SK-N-SH (cell line): ENCODE data around the gene TYW1. TPM values are rescaled to one million over a fixed set of nuclear protein-coding genes. Genes with fewer than 3 reads are reported as not detected.
"Not testable (repeated sequence)": the region's sequence is repeated elsewhere in the genome, so short reads cannot be mapped to it uniquely, and the experiment has no call there.

Experiments used
- CTCF ChIA-PET: fragments of 300-600, 350-600 bp; formaldehyde crosslinking; extraction: SDS; loops from one replicate; lab custom pipeline; 2021; lab: Yijun Ruan, JAX
- POLR2A ChIA-PET: fragments of 350-600 bp; sonication (Branson Sonifier 250); formaldehyde crosslinking; extraction: SDS; loops from one replicate; lab custom pipeline; 2020; ENCODE audit warnings: antibody characterized with exemption, inconsistent platforms; lab: Yijun Ruan, JAX
- DNase-seq: peaks from one replicate; pipeline ENCODE4 v3.0.0; 2012
- H2AFZ ChIP-seq: fragments of 200-600 bp; sonication (generic); 2 replicates; pipeline ENCODE4 v1.8.1; 2016; ENCODE audit warnings: antibody characterized with exemption, mild to moderate bottlenecking, low read depth
- H3F3A ChIP-seq: fragments of 200-600 bp; sonication (generic); replicated peaks from 2 replicates; pipeline ENCODE3; 2016; ENCODE audit warnings: antibody characterized with exemption, mild to moderate bottlenecking; ENCODE audit not compliant: insufficient read depth
- H3K27ac ChIP-seq, 2 experiments: fragments of 200-500 bp in 1 of 2; fragments of 200-600 bp in 1 of 2; sonication (Bioruptor generic) in 1 of 2; sonication (generic), shearing (Covaris generic) in 1 of 2; 2 replicates each; pipeline versions ENCODE4 v1.5.1 to v1.6.1; 2014 to 2016; ENCODE audit warnings: low read depth in 2 of 2, inconsistent platforms in 1 of 2, low read length in 1 of 2, mild to moderate bottlenecking in 1 of 2, mixed read lengths in 1 of 2
- H3K27me3 ChIP-seq: fragments of 200-600 bp; sonication (generic), shearing (Covaris generic); 2 replicates; pipeline ENCODE4 v1.6.1; 2016; ENCODE audit warnings: mixed run types; ENCODE audit not compliant: insufficient read depth
- H3K36me3 ChIP-seq, 2 experiments: fragments of 200-500 bp in 1 of 2; fragments of 200-600 bp in 1 of 2; sonication (Bioruptor generic) in 1 of 2; sonication (generic) in 1 of 2; replicated peaks in 1 of 2; 2 replicates each; pipeline versions ENCODE3 to v1.5.1; 2014 to 2016; ENCODE audit warnings: low read length in 1 of 2, mild to moderate bottlenecking in 1 of 2; ENCODE audit not compliant: insufficient read depth in 2 of 2, control insufficient read depth in 1 of 2
- H3K4me1 ChIP-seq, 2 experiments: fragments of 200-500 bp in 1 of 2; fragments of 200-600 bp in 1 of 2; sonication (Bioruptor generic) in 1 of 2; sonication (generic), shearing (Covaris generic) in 1 of 2; 2 replicates each; pipeline versions ENCODE4 v1.5.1 to v1.6.1; 2014 to 2016; ENCODE audit warnings: low read depth in 1 of 2, low read length in 1 of 2, mixed run types in 1 of 2; ENCODE audit not compliant: insufficient read depth in 2 of 2, control insufficient read depth in 1 of 2
- H3K4me2 ChIP-seq: fragments of 200-600 bp; sonication (generic), shearing (Covaris generic); 2 replicates; pipeline ENCODE4 v1.6.1; 2017; ENCODE audit warnings: mixed run types
- H3K4me3 ChIP-seq, 2 experiments: fragments of 200-500 bp in 1 of 2; fragments of 200-600 bp in 1 of 2; sonication (Bioruptor generic) in 1 of 2; sonication (generic), shearing (Covaris generic) in 1 of 2; 2 replicates each; pipeline versions ENCODE4 v1.5.1 to v1.8.1; 2014 to 2016; ENCODE audit warnings: low read depth in 2 of 2, inconsistent platforms in 1 of 2, low read length in 1 of 2, mild to moderate bottlenecking in 1 of 2, mixed read lengths in 1 of 2, moderate library complexity in 1 of 2
- H3K79me2 ChIP-seq: fragments of 200-600 bp; sonication (generic); 2 replicates; pipeline ENCODE4 v1.8.1; 2017; ENCODE audit warnings: mild to moderate bottlenecking; ENCODE audit not compliant: insufficient read depth
- H3K9ac ChIP-seq: fragments of 200-600 bp; sonication (generic); 2 replicates; pipeline ENCODE4 v1.6.1; 2017; ENCODE audit warnings: mixed run types
- H3K9me2 ChIP-seq: fragments of 200-600 bp; sonication (generic); 2 replicates; pipeline ENCODE4 v1.6.1; 2017; ENCODE audit warnings: mixed run types
- H3K9me3 ChIP-seq: fragments of 200-600 bp; sonication (generic); 2 replicates; pipeline ENCODE4 v1.6.1; 2017; ENCODE audit warnings: mixed run types, mild to moderate bottlenecking, moderate library complexity
- H4K20me1 ChIP-seq: fragments of 200-600 bp; sonication (generic); 2 replicates; pipeline ENCODE4 v1.6.1; 2017; ENCODE audit warnings: mild to moderate bottlenecking, mixed run types; ENCODE audit not compliant: insufficient read depth
- CHD2 ChIP-seq: fragments of 150-350 bp; IDR thresholded peaks from 2 replicates; pipeline ENCODE4 v1.6.1; 2018; ENCODE audit warnings: low read length; ENCODE audit not compliant: partially characterized antibody
- ELF1 ChIP-seq: IDR thresholded peaks from 2 replicates; pipeline ENCODE4 v1.4.0; 2012
- EP300 ChIP-seq, 2 experiments: IDR thresholded peaks; 2 replicates each; pipeline versions ENCODE4 v1.4.0 to v1.6.1; 2012; ENCODE audit warnings: borderline replicate concordance in 1 of 2, low read depth in 1 of 2, low read length in 1 of 2
- EZH2phosphoT487 ChIP-seq: fragments of 200-600 bp; sonication (generic); IDR thresholded peaks from 2 replicates; pipeline ENCODE4 v1.6.1; 2017; ENCODE audit warnings: low read depth, mixed run types, mild to moderate bottlenecking, antibody characterized with exemption, moderate library complexity, borderline replicate concordance
- FOSL2 ChIP-seq: IDR thresholded peaks from 2 replicates; pipeline ENCODE4 v1.4.0; 2012; ENCODE audit warnings: low read depth, mild to moderate bottlenecking, moderate library complexity, borderline replicate concordance
- GABPA ChIP-seq: IDR thresholded peaks from 2 replicates; pipeline ENCODE4 v1.4.0; 2012; ENCODE audit warnings: low read depth, mild to moderate bottlenecking
- GATA2 ChIP-seq: sonication (generic); formaldehyde crosslinking; IDR thresholded peaks from 2 replicates; pipeline ENCODE4 v1.5.0; 2020; ENCODE audit warnings: mild to moderate bottlenecking, missing genetic modification reagents
- JUND ChIP-seq: IDR thresholded peaks from 2 replicates; pipeline ENCODE4 v1.4.0; 2012
- MAX ChIP-seq: IDR thresholded peaks from 2 replicates; pipeline ENCODE4 v1.4.0; 2012; ENCODE audit warnings: low read depth
- MEF2A ChIP-seq: IDR thresholded peaks from 2 replicates; pipeline ENCODE4 v1.4.0; 2012; ENCODE audit warnings: low read depth, borderline replicate concordance
- MXI1 ChIP-seq: IDR thresholded peaks from 2 replicates; pipeline ENCODE4 v1.6.1; 2012; ENCODE audit warnings: mild to moderate bottlenecking, low read depth, low read length, improper control_type of control experiment
- NRF1 ChIP-seq: IDR thresholded peaks from 2 replicates; pipeline ENCODE4 v1.6.1; 2012; ENCODE audit warnings: low read depth, mild to moderate bottlenecking, low read length
- POLR2AphosphoS5 ChIP-seq: IDR thresholded peaks from 2 replicates; pipeline ENCODE4 v1.6.1; 2012; ENCODE audit warnings: low read depth, low read length
- RAD21 ChIP-seq: IDR thresholded peaks from 2 replicates; pipeline ENCODE4 v1.6.1; 2012; ENCODE audit warnings: mild to moderate bottlenecking, low read length
- RXRA ChIP-seq: IDR thresholded peaks from 2 replicates; pipeline ENCODE4 v1.4.0; 2012; ENCODE audit warnings: low read depth, mild to moderate bottlenecking, borderline replicate concordance
- SMC3 ChIP-seq: IDR thresholded peaks from 2 replicates; pipeline ENCODE4 v1.6.1; 2012; ENCODE audit warnings: low read depth, low read length, improper control_type of control experiment
- TCF12 ChIP-seq: IDR thresholded peaks from 2 replicates; pipeline ENCODE4 v1.4.0; 2012
- USF2 ChIP-seq: fragments of 150-350 bp; IDR thresholded peaks from 2 replicates; pipeline ENCODE4 v1.6.1; 2017; ENCODE audit warnings: antibody characterized with exemption, low read length, low read depth, borderline replicate concordance
- YY1 ChIP-seq: IDR thresholded peaks from 2 replicates; pipeline ENCODE4 v1.4.0; 2012; ENCODE audit warnings: low read depth, mild to moderate bottlenecking
- ZBTB33 ChIP-seq: IDR thresholded peaks from 2 replicates; pipeline ENCODE4 v1.4.0; 2012; ENCODE audit warnings: low read depth, borderline replicate concordance
- WGBS: methylation state at CpG from one replicate; pipeline ENCODE4 v1.1.6; 2017; ENCODE audit warnings: low lambda C conversion rate; 5-methylcytosine and 5-hydroxymethylcytosine counted together
- polyA plus RNA-seq, 3 experiments: library from polyadenylated mRNA; depleted of rRNA; stranded (reverse); fragments of >200 nt; gene quantifications; 2 replicates each; pipeline ENCODE4 v1.2.3, GENCODE V29; 2012

TYW1 gene
- polyA plus RNA-seq, 1 of the 3 experiments (the other 2 are of a cell fraction) = 15.0 TPM

DNA sequence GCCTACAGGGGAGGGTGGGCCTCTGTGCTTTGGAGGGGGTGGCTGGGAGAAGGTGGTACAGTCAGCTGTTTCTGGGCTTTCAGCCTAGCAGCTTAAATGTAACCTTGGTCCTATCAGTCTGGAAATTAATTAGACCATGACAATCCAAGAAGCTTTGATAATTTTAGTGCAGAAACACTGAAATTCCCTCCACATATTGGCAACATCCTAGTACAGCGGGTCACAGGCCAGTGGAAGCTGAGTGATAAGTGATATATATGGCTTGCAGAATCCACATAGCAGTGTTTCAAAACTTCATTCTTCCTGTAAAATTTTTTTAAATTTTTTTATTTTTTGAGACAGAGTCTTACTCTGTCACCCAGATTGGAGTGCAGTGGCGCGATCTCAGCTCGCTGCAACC lies 212.6 kb downstream of the TYW1 start:
- Histone ChIP-seq H3K4me1 (no peaks in the 10 kb centered on the region), H3K9ac (no peak overlapping the region), H3K36me3 (peaks cover 2 to 18% of the 10 kb centered on the region in 2 experiments), H3K79me2 (peaks cover 3% of the 10 kb centered on the region; the same call in 1 of the 2 replicates), H3K4me3 (no peak overlapping the region), H2AFZ (no peak overlapping the region), H4K20me1 (no peaks in the 10 kb centered on the region), H3K27ac (no peak overlapping the region), H3K4me2 (no peak overlapping the region), H3K27me3 (no peaks in the 10 kb centered on the region), H3K9me3 (no peaks in the 10 kb centered on the region), H3F3A (no peaks in the 10 kb centered on the region), H3K9me2 (no peaks in the 10 kb centered on the region)
- TF ChIP-seq FOSL2 (no peak), RXRA (no peak), RAD21 (no peak), YY1 (no peak), MXI1 (no peak), SMC3 (no peak), MAX (no peak), EP300 (IDR thresholded peaks at IDR 0.05; ENCODE audit: borderline replicate concordance in 1 of 2, low read depth in 1 of 2, low read length in 1 of 2) (no peak), JUND (no peak), EZH2phosphoT487 (no peak)
- DNase-seq = no peak
- POLR2A ChIA-PET = interaction anchor here (0.5 kb wide), 1 partner anchor 28 kb away, joined by 4 read pairs; no protein-coding TSS in a partner anchor
- CTCF ChIA-PET = no interaction called here
- WGBS = 98% methylated on average over 4 of the region's 4 CpGs

DNA sequence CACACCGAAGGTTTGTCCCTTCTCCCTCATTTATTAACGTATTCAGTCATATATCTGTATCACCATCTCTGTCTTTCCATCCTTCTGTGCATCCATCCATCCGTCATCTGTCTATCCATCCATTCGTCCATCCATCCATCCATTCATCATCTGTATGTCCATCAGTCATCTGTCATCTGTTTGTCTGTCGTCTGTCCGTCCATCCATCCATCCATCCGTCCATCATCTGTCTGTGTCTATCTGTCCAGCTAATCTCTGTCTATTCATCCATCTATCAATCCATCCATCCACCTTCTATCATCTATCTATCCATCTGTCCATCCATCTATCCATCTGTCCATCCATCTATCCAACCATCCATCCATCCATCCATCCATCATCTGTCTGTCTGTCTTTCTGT lies 213.9 kb downstream of the TYW1 start:
- Histone ChIP-seq H3K4me3 (no peak overlapping the region), H3F3A (no peaks in the 10 kb centered on the region), H3K27ac (no peak overlapping the region), H3K27me3 (no peaks in the 10 kb centered on the region), H3K9me2 (no peaks in the 10 kb centered on the region), H3K79me2 (peaks cover 3% of the 10 kb centered on the region; the same call in 1 of the 2 replicates), H3K9me3 (no peaks in the 10 kb centered on the region), H3K4me1 (no peaks in the 10 kb centered on the region), H3K9ac (no peak overlapping the region), H2AFZ (no peak overlapping the region), H3K4me2 (no peak overlapping the region), H4K20me1 (no peaks in the 10 kb centered on the region), H3K36me3 (peaks cover 2 to 16% of the 10 kb centered on the region in 2 experiments)
- ChIA-PET POLR2A (no interaction called here), CTCF (no interaction called here)
- 87% methylated on average over 7 of the region's 7 CpGs for WGBS
- no peak for TF ChIP-seq MEF2A
- TF ChIP-seq GABPA = no peak
- TF ChIP-seq SMC3 = no peak
- TF ChIP-seq POLR2AphosphoS5 = no peak
- TF ChIP-seq MAX = no peak
- no peak for TF ChIP-seq MXI1
- TF ChIP-seq ZBTB33 = no peak
- no peak for TF ChIP-seq EP300 (IDR thresholded peaks at IDR 0.05; ENCODE audit: borderline replicate concordance in 1 of 2, low read depth in 1 of 2, low read length in 1 of 2)
- no peak for TF ChIP-seq GATA2 (CRISPR knock-in tag)
- no peak for TF ChIP-seq RXRA
- no peak for TF ChIP-seq CHD2
- TF ChIP-seq USF2 = no peak
- no peak for TF ChIP-seq NRF1
- no peak for TF ChIP-seq YY1
- no peak for TF ChIP-seq ELF1
- no peak for TF ChIP-seq TCF12
- DNase-seq = no peak

- H3K9me3 ChIP-seq, H3K9me2 ChIP-seq, H4K20me1 ChIP-seq, CTCF ChIA-PET, H3F3A ChIP-seq, H3K9ac ChIP-seq, H3K4me1 ChIP-seq, H3K27me3 ChIP-seq, H3K27ac ChIP-seq, H2AFZ ChIP-seq, DNase-seq, POLR2A ChIA-PET, H3K4me2 ChIP-seq, H3K4me3 ChIP-seq, H3K79me2 ChIP-seq: not testable (repeated sequence)
- peaks cover 2 to 13% of the 10 kb centered on the region in 2 experiments for H3K36me3 ChIP-seq
- WGBS = 88% methylated on average over 10 of the region's 10 CpGs
Measured at GRCh38 chr7:67211650-67212330, 215.2 kb downstream of the TYW1 start.
